Left ventricle myocardium inferior (tissue), 1 donor: ENCODE results near the gene SUGT1. TPM values are rescaled to one million over a fixed set of nuclear protein-coding genes. Genes with fewer than 3 reads are reported as not detected.

Experiments
- DNase-seq: peaks from one replicate; pipeline ENCODE4 v3.0.0-alpha.2; 2020
- H3K27ac ChIP-seq: fragments of 200-600 bp; replicated peaks from 2 replicates; pipeline ENCODE4 v1.8.0; 2021
- H3K27me3 ChIP-seq: fragments of 200-600 bp; 2 replicates; pipeline ENCODE4 v1.8.0; 2021; ENCODE audit warnings: low read depth
- H3K36me3 ChIP-seq: fragments of 200-600 bp; 2 replicates; pipeline ENCODE4 v1.8.0; 2021
- H3K4me1 ChIP-seq: fragments of 200-600 bp; 2 replicates; pipeline ENCODE4 v1.8.0; 2021
- H3K4me3 ChIP-seq: fragments of 200-600 bp; 2 replicates; pipeline ENCODE4 v1.8.0; 2021; ENCODE audit warnings: mild to moderate bottlenecking, moderate library complexity
- H3K9me3 ChIP-seq: fragments of 200-600 bp; replicated peaks from 2 replicates; pipeline ENCODE4 v1.8.0; 2021
- CTCF ChIP-seq: fragments of 200-600 bp; IDR thresholded peaks from 2 replicates; pipeline ENCODE4 v1.8.0; 2021; ENCODE audit warnings: antibody characterized with exemption, mild to moderate bottlenecking, borderline replicate concordance
- intact Hi-C: fragments of 100-400 bp; cut with micrococcal nuclease; formaldehyde crosslinking; loops from one replicate; pipeline ENCODE4 v1.11.0; 2022
- total RNA-seq: library from RNA; stranded (reverse); fragmentation: NEBNext Ultra II Directional; extraction: Animal tissue kit (Norgen Biotek cat#: 25700); gene quantifications from one replicate; pipeline ENCODE4 v1.2.1, GENCODE V29; 2021
- donor health status: DM: no; HTN: yes; CAD: no; lungs with severe emphysema.

SUGT1 gene
- total RNA-seq, 1 donor from 2014 or later: 57.8 TPM

- TF ChIP-seq CTCF: no peak
- Histone ChIP-seq H3K4me3 (no peak overlapping the region), H3K36me3 (no peaks in the 10 kb centered on the region), H3K27ac (no peak overlapping the region), H3K27me3 (peaks cover 87% of the 10 kb centered on the region), H3K9me3 (peaks cover 7% of the 10 kb centered on the region), H3K4me1 (peaks cover 7% of the 10 kb centered on the region)
- intact Hi-C loops: no loop called here
- no peak for DNase-seq
These were observed 91.4 kb downstream of the SUGT1 start for GRCh38 chr13:52743988-52744387.

- intact Hi-C loops: no loop called here
- no peak for TF ChIP-seq CTCF
- H3K27me3 ChIP-seq: peaks cover 87% of the 10 kb centered on the region
These were observed 92.3 kb downstream of the SUGT1 start for GRCh38 chr13:52744842-52745375.

GRCh38 chr13:52746141-52746540 lies 93.5 kb downstream of the SUGT1 start:
- Histone ChIP-seq H3K36me3 (no peaks in the 10 kb centered on the region), H3K4me3 (no peak overlapping the region), H3K27me3 (peaks cover 87% of the 10 kb centered on the region), H3K9me3 (peaks cover 7% of the 10 kb centered on the region), H3K27ac (no peak overlapping the region), H3K4me1 (no peaks in the 10 kb centered on the region)
- TF ChIP-seq CTCF: no peak
- DNase-seq: no peak
- intact Hi-C loops: no loop called here

More at GRCh38 chr13:52744842-52745375, 92.3 kb downstream of the SUGT1 start:
- no peaks in the 10 kb centered on the region for H3K36me3 ChIP-seq
- peaks cover 7% of the 10 kb centered on the region for H3K9me3 ChIP-seq
- DNase-seq: no peak
- H3K4me3 ChIP-seq: no peak overlapping the region
- H3K27ac ChIP-seq: no peak overlapping the region
- H3K4me1 ChIP-seq: no peaks in the 10 kb centered on the region

GRCh38 chr13:52749419-52749818 lies 96.8 kb downstream of the SUGT1 start:
- H3K36me3 ChIP-seq: no peaks in the 10 kb centered on the region
- peaks cover 60% of the 10 kb centered on the region for H3K27me3 ChIP-seq
- no peaks in the 10 kb centered on the region for H3K9me3 ChIP-seq
- H3K4me3 ChIP-seq: no peak overlapping the region
- DNase-seq: no peak
- intact Hi-C loops: no loop called here
- no peak for TF ChIP-seq CTCF
- H3K27ac ChIP-seq: no peak overlapping the region
- H3K4me1 ChIP-seq: no peaks in the 10 kb centered on the region

Other genes starting within 250 kb of the SUGT1 start
- gene THSD1, start 246.7 kb upstream of the SUGT1 start, total RNA-seq: 4.2 TPM
- 32.3 TPM for gene VPS36, start 202.2 kb upstream of the SUGT1 start, total RNA-seq
- 8.2 TPM for gene CKAP2, start 197.4 kb upstream of the SUGT1 start, total RNA-seq
- 3.2 TPM for gene HNRNPA1L2, start 10.4 kb upstream of the SUGT1 start, total RNA-seq
- not detected for gene CNMD, start 87.0 kb downstream of the SUGT1 start, total RNA-seq
- gene PCDH8, start 195.8 kb downstream of the SUGT1 start, total RNA-seq: not detected